Hematopoietic multipotent progenitor cell (in vitro differentiated cells): ENCODE results near the gene ILF2. TPM values are rescaled to one million over a fixed set of nuclear protein-coding genes. Genes with fewer than 3 reads are reported as not detected.
"Not testable (repeated sequence)": the region's sequence is repeated elsewhere in the genome, so short reads cannot be mapped to it uniquely, and the experiment has no call there.

Experiments used
- DNase-seq, 3 donors: peaks; one replicate each; pipeline ENCODE4 v3.0.0-alpha.2; 2011 to 2015; ENCODE audit warnings: low read depth in 2 of 3, low spot score in 2 of 3
- total RNA-seq: library from RNA; depleted of rRNA; stranded (reverse); fragments of >200 nt; gene quantifications from one replicate; pipeline ENCODE4 v1.2.3, GENCODE V29; 2012

ILF2 gene
- total RNA-seq, 1 donor, result 225 TPM

DNA sequence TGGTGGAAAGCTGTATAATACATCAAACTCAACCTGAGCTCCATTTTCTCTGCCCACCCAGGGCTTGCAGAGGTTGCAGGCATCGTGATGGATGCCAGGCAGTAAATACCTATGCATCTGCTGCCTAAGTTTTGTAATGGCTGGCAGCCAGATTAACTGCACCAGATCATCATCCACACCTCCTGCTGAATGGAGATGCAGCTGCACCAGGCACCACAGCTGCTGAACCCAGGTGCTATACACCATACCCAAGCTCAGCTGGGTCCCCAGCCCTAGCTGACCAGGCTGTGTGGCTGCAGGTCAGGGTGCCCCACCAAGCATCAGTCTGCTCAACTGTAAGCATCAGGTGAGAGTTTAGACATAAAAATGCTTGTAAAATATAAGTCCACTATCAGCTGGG, 19.0 kb downstream of the ILF2 start:
- DNase-seq, result no peak

DNA sequence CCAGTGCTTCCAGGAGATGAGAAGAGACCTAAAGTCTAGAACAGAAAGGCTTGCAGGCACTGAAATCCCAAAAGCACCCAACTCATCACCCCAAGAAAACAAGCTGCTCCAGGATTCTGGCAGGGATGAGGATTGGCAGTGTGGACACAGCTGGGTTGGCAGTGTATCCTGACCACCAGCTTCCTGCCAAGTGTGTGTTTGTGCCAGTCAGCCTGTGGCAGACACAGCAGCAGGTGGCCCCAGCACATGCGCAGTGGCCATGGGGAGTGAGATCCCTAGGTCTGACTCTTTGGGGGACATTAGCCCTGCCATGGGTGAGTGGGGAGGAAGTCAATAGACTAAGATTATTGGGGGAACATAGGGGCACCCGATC, 20.9 kb downstream of the ILF2 start:
- DNase-seq, result no peak

DNA sequence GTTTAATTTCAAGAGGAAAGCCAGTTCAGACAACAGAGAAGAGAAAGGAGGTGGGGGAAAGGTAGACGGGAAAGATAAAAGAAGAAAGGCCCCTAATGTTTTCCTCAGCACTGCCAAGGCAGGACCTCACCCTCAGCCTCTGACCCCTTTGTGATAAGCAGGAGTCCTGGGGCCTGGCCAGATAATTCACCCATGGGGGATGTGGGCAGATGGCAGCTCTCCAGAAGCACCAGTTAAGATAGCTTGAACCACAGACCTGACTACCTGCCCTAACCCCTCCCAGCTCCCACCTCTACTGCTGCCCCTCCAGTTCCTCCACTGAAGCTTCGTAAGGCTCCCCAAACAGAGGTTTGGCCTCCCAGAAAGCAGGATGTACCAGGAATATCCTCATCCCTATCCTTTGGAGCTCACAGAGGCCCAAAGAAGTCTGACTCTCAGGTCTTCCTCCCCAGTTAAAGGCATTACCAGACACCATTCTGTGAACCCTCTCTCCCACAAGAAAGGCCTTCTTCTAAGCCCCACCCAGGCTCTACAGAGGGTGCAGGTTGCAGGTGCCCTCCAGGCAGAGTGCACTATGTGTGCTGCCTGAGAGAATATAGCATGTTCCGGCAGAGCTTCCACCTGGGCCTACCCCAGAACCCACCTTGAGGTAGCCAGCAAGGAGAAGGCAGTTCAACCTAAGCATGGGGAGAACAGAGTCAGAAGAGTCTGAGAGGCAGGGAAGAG, 21.5 kb downstream of the ILF2 start:
- DNase-seq, result no peak

- DNase-seq, result no peak
Measured at GRCh38 chr1:153648000-153648643, 22.7 kb downstream of the ILF2 start.

DNA sequence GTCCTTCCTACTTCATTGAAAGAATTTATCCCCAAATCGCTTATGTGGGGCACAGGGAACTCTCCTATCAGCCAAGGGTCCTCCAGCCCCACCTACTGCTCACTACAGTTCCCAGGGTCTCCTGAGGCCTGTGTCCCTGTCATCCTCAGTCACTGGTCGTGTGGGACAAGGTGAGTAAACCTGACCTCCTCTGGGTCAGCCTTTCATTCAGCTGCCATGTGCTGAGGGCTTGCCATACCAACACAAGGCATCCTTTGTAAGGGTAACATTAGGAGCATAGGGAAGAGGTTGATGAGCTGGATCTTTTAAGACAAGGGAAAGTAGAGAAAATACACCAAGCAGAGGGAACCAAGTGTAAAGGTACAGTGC, 23.5 kb downstream of the ILF2 start:
- DNase-seq, result no peak

DNA sequence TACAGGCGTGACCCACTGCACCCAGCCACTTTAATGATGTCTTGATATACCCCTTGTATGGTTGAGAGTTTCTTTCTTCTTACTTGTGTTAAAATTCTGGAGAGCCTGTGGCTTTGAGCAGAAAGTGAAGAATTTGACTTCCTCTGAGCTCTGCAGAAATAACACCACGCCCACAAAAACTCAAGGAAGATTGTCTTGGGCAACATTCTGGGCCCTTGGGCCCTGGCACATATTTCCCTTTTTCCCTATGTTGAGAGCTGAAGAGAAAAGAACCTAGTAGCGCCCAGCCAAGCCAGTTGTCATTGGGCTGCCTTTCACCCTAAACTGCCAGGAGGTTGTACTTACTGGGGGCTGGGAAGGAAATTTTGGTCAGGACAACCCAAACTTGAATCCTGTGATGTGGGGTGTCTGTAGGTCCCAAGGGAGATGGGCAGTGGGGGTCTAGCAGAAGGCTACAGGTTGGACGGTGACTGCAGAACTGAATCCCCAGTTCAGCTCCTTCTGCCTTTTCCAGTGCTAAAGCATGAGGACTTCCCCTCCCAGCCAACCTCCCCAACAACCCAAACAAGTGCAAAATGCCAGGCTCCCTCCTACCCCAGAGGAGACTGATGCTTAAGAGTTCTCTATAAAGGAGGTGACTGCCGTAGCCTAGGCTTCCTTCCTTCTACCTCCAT, 24.0 kb downstream of the ILF2 start:
- no peak for DNase-seq

DNA sequence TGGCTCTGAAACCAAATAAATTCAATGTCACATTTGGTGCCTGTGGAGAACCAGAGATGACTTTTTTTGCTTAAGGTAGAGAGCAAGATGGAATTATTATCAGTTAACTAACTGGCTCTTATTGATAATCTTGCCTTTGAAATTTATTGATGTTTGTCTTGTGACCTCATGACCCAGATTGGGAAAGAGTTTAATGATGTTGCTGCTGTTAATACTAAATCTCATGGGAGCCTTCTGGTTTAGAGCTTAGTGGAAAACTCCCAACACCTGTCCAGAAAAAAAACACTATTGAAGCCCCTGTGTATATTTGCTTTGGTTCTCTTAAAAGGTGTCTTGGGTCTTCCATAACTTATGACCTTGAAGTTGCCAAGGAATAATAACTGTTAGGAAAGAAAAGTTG, 27.0 kb downstream of the ILF2 start:
- no peak for DNase-seq

GRCh38 chr1:153643100-153643499, 27.7 kb downstream of the ILF2 start:
- no peak for DNase-seq

GRCh38 chr1:153642161-153642560, 28.6 kb downstream of the ILF2 start:
- DNase-seq, result no peak

- no peak for DNase-seq
Measured at GRCh38 chr1:153640861-153641260, 29.9 kb downstream of the ILF2 start.

GRCh38 chr1:153640213-153640612, 30.6 kb downstream of the ILF2 start:
- not testable (repeated sequence) for DNase-seq

- no peak for DNase-seq
Measured at GRCh38 chr1:153639280-153639679, 31.5 kb downstream of the ILF2 start.

GRCh38 chr1:153638261-153638660, 32.5 kb downstream of the ILF2 start:
- DNase-seq, result no peak

DNA sequence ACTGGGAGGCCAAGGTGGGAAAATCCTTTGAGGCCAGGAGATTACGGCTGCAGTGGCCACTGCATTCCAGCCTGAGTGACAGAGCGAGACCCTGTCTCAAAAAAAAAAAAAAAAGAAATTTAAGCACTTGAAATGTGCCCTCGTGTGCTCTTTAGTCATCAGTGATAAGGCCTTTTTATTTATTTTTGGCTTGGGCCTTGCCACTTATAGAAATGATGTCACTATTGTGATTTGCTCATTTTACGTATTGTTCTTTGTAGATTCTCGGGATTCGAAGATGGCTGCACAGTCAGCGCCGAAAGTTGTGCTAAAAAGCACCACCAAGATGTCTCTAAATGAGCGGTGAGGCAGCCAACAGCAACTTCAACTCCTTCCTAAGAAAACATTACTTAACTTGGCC, 34.5 kb downstream of the ILF2 start:
- no peak for DNase-seq

DNA sequence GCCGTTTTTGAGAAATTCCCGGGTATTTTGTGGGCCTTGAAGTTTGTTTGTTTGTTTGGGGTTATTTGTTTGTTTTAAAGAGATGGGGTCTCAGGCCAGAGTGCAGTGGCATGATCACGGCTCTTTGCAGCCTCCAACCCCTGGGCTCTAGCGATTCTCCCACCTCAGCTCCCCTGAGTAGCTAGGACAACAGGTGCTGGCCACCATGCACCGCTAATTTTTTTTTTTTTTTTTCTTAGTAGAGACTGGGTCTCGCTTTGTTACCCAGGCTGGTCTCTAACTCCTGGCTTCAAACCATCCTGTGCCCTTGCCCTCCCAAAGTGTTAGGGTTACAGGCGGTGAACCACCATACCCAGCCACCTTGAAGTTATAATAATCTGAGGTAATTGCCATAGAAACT, 34.9 kb downstream of the ILF2 start:
- DNase-seq, result no peak

DNA sequence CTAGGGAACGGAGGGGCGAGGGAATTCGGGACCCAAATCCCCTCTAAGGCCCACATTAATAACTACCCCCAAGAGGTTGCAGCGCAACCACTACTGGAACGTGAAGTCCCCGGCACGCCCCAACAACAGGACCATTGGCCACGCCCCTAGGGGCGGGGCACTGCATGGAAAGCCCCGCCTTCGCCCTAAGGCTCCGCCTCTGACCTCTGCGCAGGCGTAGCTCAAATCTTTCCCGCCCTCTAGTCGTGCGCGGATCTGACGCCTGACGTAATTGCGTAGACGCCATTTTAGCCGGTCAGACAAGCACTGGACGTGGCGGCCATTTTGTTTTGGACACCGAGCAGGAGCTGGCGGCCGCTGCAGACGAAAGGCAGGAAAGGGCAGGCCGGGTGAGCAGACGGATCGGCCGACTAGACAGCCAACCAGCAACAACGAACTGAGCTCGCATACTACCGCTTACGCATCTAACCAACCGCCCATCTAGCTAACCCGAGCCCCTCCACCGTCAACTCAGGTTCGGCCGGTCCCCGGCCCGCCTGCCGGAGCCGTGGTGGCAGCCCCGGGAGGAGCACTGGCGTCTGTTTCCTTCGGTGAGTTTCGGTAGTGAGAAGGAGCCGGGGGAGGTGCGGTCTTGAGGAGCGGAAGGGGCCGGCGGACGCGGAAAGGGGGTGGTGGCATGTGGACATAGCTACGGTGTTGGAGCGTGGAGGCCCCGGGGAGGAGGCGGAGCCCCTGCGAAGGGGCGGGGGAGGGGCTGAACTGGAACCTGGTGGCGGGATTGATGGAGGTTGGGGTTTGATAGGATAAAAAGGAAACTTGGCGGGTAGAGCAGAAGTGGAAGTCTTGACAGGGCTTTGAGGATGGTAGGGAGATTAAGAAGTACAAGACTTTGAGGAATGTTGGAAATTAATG, 36.8 kb downstream of the ILF2 start, which contains the start of gene CHTOP:
TSS of gene CHTOP (plus strand) at position 313 of the 912 bp plus-strand sequence. CDS start 2,523 bp downstream, outside the sequence.
- peak; percentile 97 to 98 (median 98) for DNase-seq

DNA sequence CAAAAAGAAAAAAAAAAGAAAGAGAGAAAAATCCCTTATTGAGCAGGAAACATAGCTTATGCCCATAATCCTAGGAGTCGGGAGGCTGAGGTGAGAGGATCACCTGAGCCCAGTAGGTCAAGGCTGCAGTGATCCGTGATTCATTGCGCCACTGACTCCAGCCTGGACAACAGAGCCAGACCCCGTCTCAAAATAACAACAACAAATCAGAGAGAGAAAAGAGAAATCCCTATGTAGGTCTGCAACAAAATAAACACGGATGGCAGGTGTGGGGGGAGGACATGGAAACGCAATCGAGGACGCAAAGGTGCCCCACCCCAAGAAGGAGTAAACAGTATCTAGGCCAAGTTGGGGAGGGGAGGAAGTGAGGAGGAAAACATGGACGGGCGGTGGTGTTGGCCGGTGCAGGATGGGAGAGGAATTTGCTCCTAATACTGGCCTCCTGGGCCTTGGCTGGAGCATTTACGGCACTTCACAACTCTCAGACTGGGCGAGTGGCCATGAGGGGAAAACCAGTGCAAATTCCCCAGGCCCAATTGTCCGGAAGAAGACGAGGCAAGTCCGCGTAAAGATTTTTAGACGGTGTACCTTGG, 37.5 kb downstream of the ILF2 start:
- no peak for DNase-seq

GRCh38 chr1:153631047-153632022, 39.5 kb downstream of the ILF2 start:
- no peak for DNase-seq

GRCh38 chr1:153630384-153630783, 40.4 kb downstream of the ILF2 start:
- DNase-seq, result no peak
